Islet of Langerhans (tissue), 1 donor: ENCODE results near the gene LRRC45.

Experiments
- FAIRE-seq: peaks from one replicate; lab custom pipeline; 2011; peaks lifted over from hg19 to GRCh38; lab: Jason Lieb, UNC

The LRRC45 gene

DNA sequence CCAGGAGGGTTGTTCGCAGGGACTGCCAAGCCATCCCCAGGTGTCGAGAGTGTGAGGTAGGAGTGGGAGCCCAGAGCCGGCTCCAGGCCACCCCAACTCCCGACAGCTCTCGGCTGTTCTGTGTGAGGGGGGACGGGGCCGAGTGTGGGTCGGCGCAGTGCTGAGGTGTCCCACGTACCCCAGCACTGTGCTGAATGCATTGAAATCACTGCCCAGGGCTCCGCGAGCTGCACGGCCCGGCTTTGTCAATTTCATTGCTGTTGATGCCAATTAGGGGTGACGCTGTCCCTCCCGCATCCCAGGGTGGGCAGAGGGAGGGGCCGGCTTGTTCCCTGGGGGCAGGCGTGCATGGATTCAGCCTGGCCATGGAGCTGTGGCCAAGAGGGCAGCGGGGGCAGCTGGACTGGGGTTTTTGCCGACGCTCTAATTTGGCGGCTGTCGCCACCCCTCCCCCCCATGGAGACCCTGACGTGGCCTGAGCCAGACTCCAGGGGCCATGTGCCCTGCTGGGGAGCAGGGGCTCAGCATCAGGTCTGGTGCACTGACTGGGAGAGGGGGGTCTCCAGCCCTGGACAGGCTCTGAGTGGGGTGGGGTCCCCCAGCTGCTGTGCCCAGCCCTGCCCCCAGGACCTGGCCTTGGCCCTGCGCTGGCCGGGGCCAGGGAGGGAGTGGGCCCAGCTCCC lies 14.7 kb upstream of the LRRC45 start:
- no peak for FAIRE-seq

DNA sequence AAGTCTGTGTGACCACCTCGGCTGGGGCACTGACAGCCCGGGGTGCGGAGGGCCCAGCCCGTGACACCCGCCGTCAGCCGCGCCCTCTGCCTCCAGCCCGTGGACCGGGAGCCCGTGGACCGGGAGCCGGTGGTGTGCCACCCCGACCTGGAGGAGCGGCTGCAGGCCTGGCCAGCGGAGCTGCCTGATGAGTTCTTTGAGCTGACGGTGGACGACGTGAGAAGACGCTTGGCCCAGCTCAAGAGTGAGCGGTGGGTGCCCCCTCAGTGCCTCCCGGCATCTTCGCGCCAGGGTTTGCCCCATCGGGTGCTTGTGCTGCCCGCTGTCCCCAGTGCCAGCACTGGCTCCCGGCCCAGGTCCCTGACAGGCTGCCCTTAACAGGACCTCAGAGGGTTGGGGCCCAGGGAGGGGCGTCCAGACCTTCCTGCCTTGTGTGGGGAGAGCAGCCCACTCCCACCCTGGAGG lies 14.1 kb upstream of the LRRC45 start:
- FAIRE-seq = no peak

DNA sequence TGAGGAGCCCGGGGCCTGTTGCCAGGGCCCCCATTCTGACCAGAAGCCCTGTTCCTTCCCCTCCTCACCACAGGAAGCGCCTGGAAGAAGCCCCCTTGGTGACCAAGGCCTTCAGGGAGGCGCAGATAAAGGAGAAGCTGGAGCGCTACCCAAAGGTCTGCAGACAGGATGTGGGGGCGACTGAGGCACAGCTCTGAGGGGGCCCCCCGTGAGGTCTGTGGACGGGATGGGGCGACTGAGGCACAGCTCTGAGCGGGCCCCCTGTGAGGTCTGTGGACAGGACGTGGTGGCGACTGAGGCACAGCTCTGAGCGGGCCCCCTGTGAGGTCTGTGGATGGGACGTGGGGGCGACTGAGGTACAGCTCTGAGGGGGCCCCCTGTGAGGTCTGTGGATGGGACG lies 13.7 kb upstream of the LRRC45 start:
- no peak for FAIRE-seq

DNA sequence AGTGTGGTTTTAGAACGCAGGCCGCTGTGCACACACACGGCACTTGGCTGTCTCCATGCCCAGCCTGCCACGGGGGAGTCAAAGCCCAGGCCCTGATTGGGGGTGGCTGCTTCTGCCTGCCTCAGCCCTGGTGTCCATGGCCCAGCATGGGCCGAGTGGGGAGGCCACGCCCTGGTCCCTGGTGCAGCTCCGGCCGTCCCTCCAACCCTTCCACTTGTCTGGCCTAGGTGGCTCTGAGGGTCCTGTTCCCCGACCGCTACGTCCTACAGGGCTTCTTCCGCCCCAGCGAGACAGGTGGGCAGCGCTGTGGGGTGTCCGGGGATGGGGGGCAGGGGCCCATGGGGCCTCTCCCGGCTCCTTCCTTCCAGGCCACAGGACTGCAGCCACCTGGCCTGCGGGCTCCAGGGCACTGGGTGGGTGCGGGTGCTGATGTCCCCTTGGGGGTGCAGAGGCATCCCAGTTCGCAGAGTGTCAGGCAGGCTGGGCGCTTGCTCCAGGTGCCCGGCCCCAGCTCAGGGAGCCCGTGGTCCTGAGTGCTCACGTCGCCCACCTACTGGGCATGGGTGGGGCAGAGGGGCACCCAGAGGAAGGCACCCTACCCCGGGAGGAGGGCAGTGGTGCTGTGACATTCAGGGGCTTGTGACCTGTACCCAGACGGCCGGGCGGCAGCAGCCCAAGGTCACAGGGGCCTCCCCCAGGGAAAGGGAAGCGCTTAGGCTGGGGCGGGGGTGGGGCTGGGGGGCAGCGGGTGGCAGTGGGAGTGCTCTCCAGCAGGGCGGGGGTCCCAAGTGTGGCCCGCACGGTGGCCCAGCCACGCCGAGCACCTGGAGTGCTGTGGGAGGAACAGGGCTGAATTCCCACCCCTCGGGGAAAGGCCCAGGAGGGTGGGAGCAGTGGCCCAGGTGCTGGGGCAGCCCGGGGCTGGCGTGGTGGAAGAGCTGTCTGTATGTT lies 12.3 kb upstream of the LRRC45 start:
- FAIRE-seq = no peak

DNA sequence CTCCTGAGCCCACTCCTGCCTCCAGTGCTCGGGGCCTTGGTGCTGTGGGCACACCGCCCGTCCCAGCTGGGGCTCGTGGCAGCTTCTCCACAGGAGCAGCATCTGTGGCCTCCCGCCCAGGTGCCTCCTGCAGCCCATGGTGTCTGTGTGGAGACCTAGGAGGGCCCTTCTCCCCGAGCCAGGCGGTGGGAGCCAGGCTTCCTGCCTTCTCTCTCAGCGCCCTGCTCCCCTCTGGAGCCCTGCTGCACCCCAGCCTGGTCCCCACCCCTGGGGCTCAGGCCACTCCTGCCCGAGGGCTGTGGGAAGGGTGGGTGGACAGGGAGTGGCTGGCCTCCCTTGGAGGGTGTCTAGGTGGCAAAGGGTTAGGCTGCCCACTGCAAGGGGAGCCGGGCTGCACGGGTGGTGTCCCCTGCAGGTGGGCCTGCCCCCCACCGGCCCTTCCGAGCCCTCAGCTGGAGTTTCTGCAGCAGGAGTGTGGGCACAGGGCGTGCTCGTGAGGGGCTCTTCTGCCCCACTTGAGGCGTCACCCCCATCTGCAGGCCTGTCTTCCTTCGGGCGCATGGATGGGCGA lies 11.4 kb upstream of the LRRC45 start:
- FAIRE-seq = no peak

DNA sequence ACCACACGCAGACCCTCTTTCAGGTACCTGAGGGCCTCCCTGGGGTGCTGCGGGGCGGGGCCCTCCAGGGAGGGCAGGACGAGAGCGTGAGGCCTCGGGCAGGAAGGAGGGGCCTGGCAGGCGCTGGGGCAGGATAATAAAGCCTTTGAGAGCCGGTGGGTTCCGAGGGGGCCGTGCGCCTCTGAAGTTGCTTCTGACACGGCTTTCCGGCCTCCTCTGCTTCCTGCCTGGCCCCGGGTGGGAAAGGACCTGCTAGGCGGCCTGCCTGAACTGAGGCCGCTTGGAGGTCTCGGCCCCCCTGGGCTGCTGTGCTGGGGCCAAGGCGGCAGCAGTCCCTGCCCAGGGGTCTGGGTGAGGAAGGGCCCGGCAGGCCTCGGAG lies 10.9 kb upstream of the LRRC45 start:
- FAIRE-seq = no peak

DNA sequence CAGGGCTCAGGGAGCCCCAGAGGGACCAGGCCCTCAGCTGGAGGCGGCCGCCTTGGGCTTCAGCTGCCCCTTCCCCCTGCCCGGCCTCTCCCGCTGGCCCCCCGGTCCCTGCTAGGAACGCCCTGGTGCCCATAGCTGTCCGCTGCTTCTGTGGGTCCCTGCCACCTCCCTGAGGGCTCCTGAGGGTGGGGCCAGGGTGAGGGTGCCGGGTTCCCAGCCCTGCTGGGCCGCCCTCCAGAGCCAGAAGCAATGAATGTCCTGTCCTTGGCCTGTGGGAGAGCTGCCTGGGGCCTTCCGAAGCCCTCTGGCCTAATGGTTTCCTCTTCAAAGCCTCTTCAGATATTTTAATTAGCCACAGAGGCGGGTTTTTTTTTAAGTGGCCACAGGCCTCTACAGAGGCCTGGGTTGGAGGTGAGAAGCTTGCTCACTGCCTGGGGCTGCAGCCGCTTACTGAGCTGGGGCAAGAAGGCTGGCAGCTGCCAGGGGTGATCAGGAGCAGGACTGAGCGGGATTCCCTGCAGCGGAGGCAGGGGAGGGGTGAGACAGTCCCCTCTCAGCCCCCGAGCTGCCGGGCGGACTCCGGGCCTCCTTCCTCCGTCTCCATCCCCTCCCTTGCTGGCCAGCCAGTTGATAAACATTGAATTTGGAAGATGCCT lies 10.3 kb upstream of the LRRC45 start:
- FAIRE-seq = no peak

DNA sequence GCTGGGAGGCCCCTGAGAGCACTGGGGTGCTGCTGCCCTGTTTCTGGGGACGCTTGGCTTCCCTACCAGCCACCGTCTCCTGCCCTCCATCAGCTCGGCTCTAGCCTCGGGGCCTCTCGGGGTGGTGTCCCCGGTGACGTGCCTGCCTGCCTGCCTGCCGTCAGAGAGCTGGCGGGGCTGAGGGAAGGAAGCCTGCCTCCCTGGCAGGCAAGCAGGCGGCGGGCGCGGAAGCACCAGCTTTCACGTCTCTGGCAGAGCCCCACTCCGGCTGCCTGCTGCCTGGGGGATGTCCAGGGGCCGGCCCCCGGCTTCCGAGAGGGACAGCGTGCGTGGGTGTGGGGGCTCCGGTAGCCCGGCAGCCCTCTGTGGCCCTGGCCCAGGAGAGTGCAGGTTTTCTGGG lies 9.8 kb upstream of the LRRC45 start:
- no peak for FAIRE-seq

DNA sequence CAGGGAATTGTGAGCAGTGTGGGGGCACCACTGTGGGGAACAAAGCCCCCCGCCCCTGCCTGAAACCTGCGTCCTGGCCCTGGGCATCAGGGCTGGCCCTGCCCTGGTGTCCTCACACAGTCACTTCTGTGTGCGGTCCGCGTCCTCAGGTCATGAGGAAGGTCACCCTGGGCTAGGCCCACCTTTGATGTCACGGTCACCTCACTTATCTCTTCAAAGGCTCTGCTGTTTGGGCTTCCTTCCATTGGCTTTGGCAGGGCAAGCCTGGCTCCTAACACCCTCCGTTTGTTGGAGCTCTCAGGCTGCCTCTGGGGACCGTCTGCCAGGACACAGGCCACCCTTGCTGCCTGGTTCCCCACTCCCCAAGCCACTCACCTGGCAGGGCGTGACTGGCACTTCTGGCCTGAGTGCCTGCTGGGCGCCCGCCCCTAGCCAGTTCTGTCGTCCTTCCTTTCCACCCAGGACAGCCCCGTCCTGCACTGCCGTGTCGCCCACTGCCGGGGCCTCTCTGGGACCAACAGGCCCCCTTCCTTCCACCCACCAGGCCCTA lies 9.3 kb upstream of the LRRC45 start:
- FAIRE-seq = no peak

DNA sequence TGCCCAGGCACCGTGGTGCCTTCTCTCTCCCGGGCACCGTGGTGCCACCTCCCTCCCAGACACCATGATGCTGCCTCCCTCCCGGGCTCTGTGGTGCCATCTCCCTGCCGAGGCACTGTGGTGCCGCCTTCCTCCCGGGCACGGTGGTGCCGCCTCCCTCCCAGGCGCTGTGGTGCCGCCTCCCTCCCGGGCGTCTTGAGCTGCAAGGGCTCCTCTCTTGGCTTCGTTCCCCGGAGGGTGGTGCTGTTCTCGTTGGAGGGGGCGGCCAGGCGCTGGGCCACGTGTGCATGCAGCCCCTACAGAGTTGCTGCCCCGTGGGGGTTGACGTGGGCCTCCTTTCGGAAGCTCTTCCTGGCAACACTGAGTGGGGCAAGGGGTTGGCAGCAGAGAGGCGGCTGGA lies 8.7 kb upstream of the LRRC45 start:
- FAIRE-seq = no peak

DNA sequence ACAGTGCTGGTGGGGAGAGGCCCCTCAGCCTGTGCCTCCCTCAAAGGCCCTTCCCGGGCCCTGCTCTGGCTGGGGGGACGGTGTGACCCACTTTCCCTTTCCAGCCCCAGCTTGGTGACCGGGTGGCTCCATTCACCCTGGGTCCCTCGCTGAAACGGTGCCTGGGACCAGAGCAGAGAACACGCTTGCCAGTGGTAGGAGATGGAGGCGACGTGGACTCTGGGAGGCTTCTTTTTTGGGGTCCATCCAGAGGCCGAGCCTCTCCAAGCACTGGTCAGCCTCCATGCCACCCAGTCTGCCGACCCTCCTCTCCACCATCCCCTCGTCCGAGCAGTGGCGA lies 8.2 kb upstream of the LRRC45 start:
- no peak for FAIRE-seq

DNA sequence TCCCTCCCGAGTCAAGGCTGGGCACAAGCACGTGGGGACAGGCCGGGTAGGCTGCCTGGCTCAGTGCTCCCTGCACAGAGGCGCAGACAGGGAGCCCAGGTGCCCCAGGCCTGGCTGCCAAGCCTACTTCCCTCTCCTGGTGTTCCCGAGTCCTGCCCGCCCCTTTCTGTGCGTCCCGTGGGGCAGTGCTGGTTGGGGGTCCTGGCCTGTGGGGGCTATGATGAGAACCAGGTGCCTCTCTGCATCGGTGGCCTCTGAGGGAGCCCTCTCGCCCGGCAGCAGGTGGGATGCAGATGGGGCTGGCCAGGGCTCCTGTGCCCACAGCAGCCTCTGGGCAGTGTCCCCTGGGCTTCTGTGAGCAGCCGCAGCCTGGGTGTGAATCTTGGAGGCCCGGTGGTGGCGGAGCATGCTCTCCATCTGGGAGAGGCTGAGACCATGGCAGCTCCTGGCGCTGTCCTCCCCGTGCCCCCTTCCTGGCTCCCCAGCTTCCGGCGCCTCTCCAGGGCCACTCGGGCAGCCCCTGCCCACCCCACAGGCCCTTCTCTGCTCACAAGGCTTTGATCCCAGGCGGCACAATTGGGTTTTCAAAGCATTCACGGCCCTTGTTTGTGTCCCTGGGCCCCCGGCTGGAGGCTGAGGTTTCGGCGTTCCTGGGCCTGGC lies 7.7 kb upstream of the LRRC45 start:
- no peak for FAIRE-seq

DNA sequence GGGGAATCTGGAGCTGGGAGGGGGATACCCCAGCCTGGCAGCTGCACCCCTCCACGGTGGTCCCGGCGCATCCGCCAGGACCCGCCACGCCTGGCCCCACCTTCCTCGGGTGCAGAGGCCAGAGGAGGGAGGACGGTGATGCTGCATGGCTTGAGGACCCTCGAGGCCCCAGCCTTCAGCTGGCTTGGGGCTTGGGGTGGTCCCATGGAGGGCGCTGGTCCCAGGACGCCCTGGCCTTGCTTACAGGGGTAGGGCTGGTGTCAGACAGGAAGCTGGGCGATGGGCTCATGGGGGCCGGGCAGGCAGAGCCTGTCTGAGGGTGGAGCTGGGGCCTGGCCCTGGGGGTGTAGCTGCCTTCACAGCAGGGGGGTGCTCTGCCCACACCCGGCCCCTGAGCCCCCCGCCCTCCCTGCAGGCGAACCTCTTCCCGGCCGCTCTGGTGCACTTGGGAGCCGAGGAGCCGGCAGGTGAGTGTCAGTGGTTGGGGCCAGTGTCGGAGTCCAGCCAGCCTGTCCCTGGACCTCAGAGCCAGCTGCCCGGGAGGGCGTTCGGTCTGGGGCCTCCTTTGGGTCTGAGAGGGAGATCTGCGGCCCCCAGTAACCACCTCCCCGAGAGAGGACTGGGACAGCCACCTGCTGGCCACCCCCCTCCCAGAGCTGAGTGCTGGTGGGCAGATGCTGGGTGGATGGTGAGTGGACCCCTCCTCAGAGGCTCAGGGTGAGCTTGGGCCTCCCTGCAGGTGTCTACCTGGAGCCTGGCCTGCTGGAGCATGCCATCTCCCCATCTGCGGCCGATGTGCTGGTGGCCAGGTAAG lies 6.8 kb upstream of the LRRC45 start:
- FAIRE-seq = no peak

DNA sequence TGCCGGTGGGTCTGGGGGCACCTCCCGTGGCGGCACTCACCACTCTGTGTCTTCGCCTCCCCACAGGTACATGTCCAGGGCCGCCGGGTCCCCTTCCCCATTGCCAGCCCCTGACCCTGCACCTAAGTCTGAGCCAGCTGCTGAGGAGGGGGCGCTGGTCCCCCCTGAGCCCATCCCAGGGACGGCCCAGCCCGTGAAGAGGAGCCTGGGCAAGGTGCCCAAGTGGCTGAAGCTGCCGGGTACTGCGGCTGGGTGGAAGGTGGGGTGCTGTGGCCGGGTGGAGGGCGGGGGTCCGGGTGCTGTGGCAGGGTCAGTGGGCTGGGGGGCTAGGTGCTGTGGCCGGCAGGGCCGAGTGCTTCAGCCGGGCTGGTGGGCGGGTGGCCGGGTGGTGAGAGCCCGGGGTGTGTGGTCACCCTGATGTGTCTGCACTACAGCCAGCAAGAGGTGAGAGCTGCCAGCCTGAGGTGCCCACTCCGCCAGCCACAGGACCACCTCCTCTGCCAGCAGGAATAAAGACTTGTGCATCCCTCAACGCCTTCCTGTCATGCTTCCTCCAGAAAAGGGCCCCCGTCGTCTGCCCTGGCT lies 6.1 kb upstream of the LRRC45 start:
- no peak for FAIRE-seq

DNA sequence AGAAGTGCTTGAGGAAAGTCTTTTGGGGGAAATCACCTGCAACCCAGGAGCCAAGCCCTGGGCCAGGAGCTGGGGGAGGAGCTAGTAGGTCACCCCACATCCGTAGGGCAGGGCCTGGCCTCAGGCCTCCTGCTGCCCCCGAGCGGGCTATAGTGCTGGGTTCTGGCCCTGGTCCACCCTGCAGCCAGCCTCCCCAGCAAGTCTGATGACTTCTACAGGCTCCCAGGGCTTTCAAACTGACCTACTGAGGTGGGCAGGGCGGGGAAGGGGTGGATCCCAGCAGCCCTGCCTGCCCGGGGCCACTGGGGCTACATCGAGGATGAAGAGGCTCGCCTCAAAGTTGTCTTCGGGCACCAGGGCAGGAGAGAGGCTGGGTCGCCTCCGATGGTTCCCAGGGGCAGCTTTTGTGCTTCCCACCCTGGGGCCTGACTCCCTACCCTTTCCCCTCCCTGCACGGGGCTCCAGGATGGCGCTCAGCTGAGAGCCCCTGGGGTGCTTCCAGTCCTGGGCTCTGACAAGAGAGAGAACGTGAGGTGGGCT lies 5.4 kb upstream of the LRRC45 start:
- no peak for FAIRE-seq

DNA sequence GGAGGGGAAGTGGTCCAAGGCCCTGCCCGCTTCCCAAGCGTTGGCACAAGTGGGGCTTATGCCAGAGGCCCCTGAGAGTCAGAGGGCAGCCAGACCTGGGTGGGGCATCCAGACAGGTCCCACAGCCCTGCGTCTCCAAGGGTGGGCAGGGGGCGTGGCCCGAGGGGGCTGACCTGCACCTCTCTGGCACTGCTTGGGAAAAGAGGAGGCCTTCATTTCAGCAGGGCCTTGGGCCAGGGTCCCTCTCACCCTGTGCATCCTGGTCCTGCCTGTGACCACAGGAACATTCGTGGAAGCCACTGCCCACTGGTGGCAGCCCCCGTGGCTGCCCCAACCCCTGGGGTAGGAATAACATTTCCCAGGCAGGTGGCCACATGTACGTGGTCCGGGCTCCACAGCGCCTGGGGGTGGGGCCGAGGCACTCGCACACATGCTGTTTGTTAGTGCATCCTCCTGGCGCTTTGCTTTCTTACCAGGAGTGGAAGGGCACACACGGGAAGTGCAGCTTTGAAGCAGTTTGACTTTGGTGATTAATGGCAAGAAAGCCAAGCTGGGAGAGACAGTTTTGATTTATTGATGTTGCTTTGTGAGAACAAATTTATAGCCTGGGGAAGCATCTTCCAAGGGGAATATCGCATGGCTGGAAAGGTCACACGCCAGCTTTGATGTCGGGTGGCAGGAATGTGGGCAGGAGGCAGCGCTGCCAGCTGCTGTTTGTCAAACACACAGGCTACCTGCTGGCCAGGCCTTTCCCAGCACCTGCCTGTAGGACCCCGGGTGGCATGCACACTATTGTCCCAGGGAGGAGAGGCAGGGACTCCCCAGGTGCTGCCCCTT lies 4.7 kb upstream of the LRRC45 start:
- no peak for FAIRE-seq

DNA sequence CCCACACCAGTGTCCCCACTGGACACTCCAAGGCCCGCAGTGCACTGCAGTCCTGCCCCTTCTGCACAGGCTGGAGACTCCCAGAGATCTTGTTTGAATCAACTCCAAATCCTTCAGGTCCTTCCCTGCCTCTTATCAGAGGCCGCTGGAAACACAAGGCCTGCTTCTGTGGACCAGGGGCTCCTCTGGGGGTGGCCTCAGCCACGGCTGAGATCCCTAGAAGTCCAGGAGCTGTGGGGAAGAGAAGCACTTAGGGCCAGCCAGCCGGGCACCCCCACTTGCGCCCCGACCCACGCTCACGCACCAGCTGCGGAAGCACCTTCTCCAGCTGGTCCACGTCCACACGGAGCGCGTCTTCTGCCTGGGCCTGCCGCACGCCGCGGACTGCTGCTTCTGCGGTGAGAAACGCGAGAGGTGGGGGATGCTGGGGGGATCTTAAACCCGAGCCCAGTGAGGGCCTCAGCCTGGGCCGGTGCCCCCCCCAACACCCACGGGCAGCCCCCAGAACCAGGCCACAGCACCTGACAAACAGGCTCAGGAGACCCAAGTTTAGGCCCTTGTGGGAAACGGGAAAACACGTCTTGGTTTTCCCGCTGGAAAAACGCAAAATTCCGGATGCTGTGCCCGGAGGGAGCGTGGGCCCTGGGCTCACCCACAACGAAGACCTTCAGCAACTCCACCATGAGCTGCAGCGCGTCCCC lies 4.0 kb upstream of the LRRC45 start:
- no peak for FAIRE-seq

DNA sequence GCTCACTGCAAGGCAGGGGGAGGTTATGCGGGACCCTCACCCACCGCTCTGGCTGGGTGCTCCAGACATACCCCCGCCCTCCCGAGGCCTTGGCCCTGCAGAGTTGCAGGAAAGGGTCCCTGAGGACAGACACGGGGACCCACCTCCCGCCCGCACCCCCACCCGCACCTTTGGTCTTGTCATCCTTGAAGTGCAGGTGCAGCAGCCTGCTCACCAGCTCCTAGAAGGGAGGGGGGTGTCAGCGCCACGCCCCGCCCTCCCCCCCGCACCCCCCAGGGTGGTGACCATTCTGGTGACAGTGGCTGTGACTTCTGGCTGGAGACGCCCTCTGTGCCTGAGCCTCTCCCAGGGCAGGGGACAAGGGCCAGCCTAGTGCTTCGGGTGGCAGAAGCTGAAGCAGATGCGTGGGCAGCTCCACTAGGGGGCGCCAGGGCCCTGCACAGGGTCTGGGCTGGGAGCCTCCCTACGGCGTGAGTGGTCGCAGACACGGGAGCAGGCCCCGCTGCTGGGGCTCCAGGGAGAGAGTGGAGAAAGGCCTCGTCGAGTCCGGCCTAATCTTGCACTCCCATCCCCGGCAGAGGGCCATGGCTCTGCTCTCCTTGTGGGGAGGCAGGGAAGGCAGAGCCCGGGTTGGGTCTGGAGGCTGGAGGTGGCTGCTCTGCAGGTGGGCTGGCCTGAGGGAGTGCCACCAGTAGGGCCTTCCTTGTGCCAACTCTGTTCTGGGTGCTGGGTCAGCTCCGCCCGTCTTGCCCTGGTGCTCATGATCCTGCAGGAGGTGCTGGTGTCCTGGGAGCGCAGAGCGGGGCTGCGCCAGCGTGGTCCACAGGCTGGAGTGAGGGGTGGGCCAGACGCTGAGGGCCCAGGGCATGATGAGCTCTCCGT lies 3.2 kb upstream of the LRRC45 start:
- no peak for FAIRE-seq
